A549 (cell line): ENCODE results near the gene SMCR8.

ENCODE experiments used
- BHLHE40 ChIP-seq: IDR thresholded peaks from 2 replicates; pipeline ENCODE4 v1.6.1; 2012; ENCODE audit warnings: low read depth, low read length, inconsistent platforms
- E2F6 ChIP-seq: IDR thresholded peaks from 2 replicates; pipeline ENCODE4 v1.6.1; 2012; ENCODE audit warnings: low read depth, borderline replicate concordance
- EP300 ChIP-seq, 2 experiments: fragments of >200 bp; sonication (Bioruptor Twin); formaldehyde crosslinking; IDR thresholded peaks; 2 replicates in 1 of 2; 3 replicates in 1 of 2; pipeline ENCODE4 v1.6.1; 2016 to 2017
- JUN ChIP-seq, 2 experiments: fragments of >200 bp; sonication (Bioruptor Twin); formaldehyde crosslinking; IDR thresholded peaks; 2 replicates in 1 of 2; 3 replicates in 1 of 2; pipeline ENCODE4 v1.6.1; 2016 to 2017
- KDM1A ChIP-seq: fragments of 200-600 bp; sonication (generic); IDR thresholded peaks from 2 replicates; pipeline ENCODE4 v1.6.1; 2016; ENCODE audit warnings: low read depth, mild to moderate bottlenecking
- NR3C1 ChIP-seq: fragments of >200 bp; sonication (Bioruptor Twin); formaldehyde crosslinking; IDR thresholded peaks from 3 replicates; pipeline ENCODE4 v1.6.1; 2017
- POLR2A ChIP-seq: IDR thresholded peaks from 2 replicates; pipeline ENCODE4 v1.6.1; 2012; ENCODE audit warnings: mild to moderate bottlenecking, low read length
- POLR2AphosphoS2 ChIP-seq: conservative IDR thresholded peaks from 2 replicates; pipeline ENCODE4 v1.6.1; 2012; ENCODE audit warnings: low read length, improper control_type of control experiment, inconsistent platforms
- TF ChIP-seq, protein P1 (sequence below): fragments of 200-600 bp; sonication (generic); IDR thresholded peaks from 2 replicates; pipeline ENCODE4 v1.6.1; 2016; ENCODE audit warnings: antibody characterized with exemption, mild to moderate bottlenecking, moderate library complexity
- TF ChIP-seq, protein P2 (sequence below): fragments of >200 bp; sonication (Bioruptor Twin); formaldehyde crosslinking; IDR thresholded peaks from 3 replicates; pipeline ENCODE4 v1.5.1; 2016

GRCh38 chr17:18323007-18323406 lies 7.9 kb downstream of the SMCR8 start:
- TF ChIP-seq POLR2A (no peak), KDM1A (no peak), EP300 (IDR thresholded peaks at IDR 0.05) (no peak), BHLHE40 (no peak), POLR2AphosphoS2 (no peak), JUN (IDR thresholded peaks at IDR 0.05) (no peak), E2F6 (no peak), NR3C1 (no peak)
- TF ChIP-seq, protein P1, sequence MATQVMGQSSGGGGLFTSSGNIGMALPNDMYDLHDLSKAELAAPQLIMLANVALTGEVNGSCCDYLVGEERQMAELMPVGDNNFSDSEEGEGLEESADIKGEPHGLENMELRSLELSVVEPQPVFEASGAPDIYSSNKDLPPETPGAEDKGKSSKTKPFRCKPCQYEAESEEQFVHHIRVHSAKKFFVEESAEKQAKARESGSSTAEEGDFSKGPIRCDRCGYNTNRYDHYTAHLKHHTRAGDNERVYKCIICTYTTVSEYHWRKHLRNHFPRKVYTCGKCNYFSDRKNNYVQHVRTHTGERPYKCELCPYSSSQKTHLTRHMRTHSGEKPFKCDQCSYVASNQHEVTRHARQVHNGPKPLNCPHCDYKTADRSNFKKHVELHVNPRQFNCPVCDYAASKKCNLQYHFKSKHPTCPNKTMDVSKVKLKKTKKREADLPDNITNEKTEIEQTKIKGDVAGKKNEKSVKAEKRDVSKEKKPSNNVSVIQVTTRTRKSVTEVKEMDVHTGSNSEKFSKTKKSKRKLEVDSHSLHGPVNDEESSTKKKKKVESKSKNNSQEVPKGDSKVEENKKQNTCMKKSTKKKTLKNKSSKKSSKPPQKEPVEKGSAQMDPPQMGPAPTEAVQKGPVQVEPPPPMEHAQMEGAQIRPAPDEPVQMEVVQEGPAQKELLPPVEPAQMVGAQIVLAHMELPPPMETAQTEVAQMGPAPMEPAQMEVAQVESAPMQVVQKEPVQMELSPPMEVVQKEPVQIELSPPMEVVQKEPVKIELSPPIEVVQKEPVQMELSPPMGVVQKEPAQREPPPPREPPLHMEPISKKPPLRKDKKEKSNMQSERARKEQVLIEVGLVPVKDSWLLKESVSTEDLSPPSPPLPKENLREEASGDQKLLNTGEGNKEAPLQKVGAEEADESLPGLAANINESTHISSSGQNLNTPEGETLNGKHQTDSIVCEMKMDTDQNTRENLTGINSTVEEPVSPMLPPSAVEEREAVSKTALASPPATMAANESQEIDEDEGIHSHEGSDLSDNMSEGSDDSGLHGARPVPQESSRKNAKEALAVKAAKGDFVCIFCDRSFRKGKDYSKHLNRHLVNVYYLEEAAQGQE = no peak
- TF ChIP-seq, protein P2, sequence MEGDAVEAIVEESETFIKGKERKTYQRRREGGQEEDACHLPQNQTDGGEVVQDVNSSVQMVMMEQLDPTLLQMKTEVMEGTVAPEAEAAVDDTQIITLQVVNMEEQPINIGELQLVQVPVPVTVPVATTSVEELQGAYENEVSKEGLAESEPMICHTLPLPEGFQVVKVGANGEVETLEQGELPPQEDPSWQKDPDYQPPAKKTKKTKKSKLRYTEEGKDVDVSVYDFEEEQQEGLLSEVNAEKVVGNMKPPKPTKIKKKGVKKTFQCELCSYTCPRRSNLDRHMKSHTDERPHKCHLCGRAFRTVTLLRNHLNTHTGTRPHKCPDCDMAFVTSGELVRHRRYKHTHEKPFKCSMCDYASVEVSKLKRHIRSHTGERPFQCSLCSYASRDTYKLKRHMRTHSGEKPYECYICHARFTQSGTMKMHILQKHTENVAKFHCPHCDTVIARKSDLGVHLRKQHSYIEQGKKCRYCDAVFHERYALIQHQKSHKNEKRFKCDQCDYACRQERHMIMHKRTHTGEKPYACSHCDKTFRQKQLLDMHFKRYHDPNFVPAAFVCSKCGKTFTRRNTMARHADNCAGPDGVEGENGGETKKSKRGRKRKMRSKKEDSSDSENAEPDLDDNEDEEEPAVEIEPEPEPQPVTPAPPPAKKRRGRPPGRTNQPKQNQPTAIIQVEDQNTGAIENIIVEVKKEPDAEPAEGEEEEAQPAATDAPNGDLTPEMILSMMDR = peak; percentile 13; the same call in 1 of the 3 replicates
